ENCODE results near the gene KAT14. TPM values are rescaled to one million over a fixed set of nuclear protein-coding genes. Genes with fewer than 3 reads are reported as not detected.
"Not testable (repeated sequence)": the region's sequence is repeated elsewhere in the genome, so short reads cannot be mapped to it uniquely, and the experiment has no call there.

Gene KAT14
- total and polyA plus RNA-seq, 5 experiments from 2014 or later: 20.3 to 28.1 (median 24.7) TPM

DNA sequence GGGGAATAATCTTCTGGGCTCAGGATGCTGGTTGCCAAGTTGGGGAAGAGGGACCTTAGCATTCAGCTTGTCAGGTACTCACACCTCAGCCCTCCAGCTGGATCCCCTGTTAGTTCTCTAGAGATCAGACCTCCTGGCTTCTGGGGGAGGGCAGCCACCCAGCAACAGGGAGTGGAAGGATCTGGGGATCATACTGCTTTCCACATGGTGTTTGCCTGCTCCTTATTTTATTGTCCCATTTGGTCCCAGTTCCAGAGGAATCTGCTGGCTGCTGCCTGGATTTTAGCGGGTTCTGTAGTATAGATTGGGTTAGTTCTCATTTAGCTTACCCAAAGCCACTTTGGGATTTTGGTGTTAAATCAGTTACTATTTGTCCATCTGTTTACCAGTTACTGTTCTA lies 29.3 kb downstream of the KAT14 start:
- no peak for DNase-seq
- H3K9me3 Mint-ChIP-seq: no peaks in the 10 kb centered on the region
- peaks cover 16 to 88% (median 58%) of the 10 kb centered on the region in 3 donors for H3K36me3 Mint-ChIP-seq
- POLR2A ChIA-PET: no interaction called here
- H3K27me3 Mint-ChIP-seq: no peaks in the 10 kb centered on the region
- peaks cover 39 to 72% (median 59%) of the 10 kb centered on the region in 4 donors for H3K4me1 Mint-ChIP-seq
- H3K27ac Mint-ChIP-seq: peak overlapping the region in 5 of 10 donors; percentile 23 to 79 (median 61)
- H3K4me3 Mint-ChIP-seq: peak overlapping the region in 6 of 10 donors; percentile 17 to 60 (median 39)
- ATAC-seq: no peak

DNA sequence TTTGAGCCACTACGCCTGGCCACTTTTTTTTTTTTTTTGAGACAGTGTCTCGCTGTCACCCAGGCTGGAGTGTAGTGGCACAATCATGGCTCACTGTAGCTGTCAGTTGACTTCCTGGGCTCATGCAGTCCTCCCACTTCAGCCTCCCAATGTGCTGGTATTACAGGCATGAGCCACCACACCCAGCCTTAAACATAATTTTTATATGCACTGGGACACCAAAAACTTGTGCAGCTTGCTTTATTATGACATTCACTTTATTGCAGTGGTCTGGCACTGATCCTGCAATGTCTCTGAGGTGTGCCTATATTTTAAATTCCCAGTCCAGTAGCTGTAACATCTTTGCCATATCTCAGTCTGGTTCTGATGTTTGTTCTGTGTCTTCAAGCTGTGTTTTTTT lies 34.7 kb downstream of the KAT14 start:
- Mint-ChIP-seq H3K4me1 (peaks cover 26 to 57% (median 43%) of the 10 kb centered on the region in 4 donors), H3K9me3 (no peaks in the 10 kb centered on the region), H3K27me3 (no peaks in the 10 kb centered on the region), H3K27ac (peak overlapping the region in 3 of 10 donors; percentile 10 to 77 (median 18)), H3K4me3 (no peak overlapping the region), H3K36me3 (peaks cover 13 to 94% (median 65%) of the 10 kb centered on the region in 3 donors)
- ATAC-seq (no peak), DNase-seq (no peak)
- POLR2A ChIA-PET: no interaction called here

DNA sequence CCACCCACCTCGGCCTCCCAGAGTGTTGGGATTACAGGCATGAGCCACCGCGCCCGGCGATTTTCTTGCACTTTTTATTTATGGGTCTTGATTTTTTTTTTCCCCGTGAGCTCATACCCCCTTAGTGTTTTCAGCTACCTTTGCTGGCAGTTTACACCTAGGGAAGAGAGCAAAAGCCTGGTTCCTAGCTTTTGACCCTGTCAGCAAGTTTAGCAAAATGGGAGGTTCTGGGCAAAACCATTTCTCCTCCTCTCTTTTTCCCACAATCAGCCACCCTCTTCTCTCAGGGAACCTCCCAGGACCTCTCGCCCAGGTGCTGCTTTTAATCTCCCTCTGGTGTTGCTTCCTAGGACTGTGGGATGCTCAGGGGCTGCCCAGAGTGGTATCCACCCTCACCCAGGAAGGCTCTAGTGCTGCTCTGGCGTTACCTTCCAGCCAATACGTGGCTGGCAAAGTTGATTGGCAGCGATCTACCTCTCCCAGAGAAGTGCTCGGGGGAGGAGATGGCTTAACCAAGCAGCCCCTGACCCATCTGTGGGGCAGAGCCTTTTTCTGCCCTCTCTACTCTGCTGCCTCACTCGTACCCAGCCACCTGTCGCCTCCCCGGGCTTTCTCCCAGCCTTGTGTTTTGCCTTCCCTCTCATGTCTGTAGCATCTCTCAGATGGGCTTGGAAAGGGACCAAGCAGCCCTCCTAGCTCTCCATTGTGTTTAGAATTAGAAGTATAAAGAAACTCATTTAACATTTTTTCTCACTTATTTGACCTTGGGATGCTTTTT lies 37.4 kb downstream of the KAT14 start:
- peaks cover 0 to 4% (median 2%) of the 10 kb centered on the region in 9 donors for H3K9me3 Mint-ChIP-seq
- H3K36me3 Mint-ChIP-seq: peaks cover 14 to 90% (median 66%) of the 10 kb centered on the region in 3 donors
- POLR2A ChIA-PET: no interaction called here
- peaks cover 12 to 42% (median 26%) of the 10 kb centered on the region in 4 donors for H3K4me1 Mint-ChIP-seq
- DNase-seq (no peak), ATAC-seq (no peak)
- H3K27me3 Mint-ChIP-seq: no peaks in the 10 kb centered on the region
- peak overlapping the region in 1 of 10 donors; percentile 2 for H3K4me3 Mint-ChIP-seq
- H3K27ac Mint-ChIP-seq: peak overlapping the region in 4 of 10 donors; percentile 24 to 81 (median 63)

DNA sequence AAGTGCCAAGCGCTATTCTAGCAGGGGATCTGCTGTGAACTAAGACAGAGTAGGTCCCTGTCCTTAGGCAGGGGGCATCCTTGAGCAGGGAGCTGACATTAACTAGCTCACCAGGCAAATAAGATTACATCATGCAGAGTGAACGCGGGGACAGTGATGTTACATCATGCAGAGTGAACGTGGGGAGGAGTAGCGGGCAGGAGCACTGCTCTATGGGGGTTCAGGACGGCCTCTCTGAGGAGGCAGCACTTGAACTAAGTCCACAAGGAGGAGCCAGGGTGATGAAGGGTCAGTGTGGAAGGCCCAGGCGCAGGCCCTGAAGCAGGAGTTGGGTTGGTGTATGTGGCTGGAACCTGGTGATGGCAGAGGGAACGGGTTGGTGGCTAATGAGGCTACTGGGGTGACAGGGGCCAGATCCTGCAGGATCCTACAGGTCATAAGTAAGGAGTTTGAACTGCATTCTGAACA lies 38.7 kb downstream of the KAT14 start:
- peaks cover 0 to 9% (median 6%) of the 10 kb centered on the region in 9 donors for H3K9me3 Mint-ChIP-seq
- no peaks in the 10 kb centered on the region for H3K27me3 Mint-ChIP-seq
- POLR2A ChIA-PET: interaction anchor here (0.6 kb wide), 1 partner anchor 10 kb away, joined by 3 read pairs; no protein-coding TSS in a partner anchor
- H3K36me3 Mint-ChIP-seq: peaks cover 11 to 86% (median 61%) of the 10 kb centered on the region in 3 donors
- DNase-seq (no peak), ATAC-seq (no peak)
- no peak overlapping the region for H3K4me3 Mint-ChIP-seq
- peak overlapping the region in 3 of 10 donors; percentile 2 to 62 (median 16) for H3K27ac Mint-ChIP-seq
- H3K4me1 Mint-ChIP-seq: peaks cover 12 to 36% (median 21%) of the 10 kb centered on the region in 4 donors

DNA sequence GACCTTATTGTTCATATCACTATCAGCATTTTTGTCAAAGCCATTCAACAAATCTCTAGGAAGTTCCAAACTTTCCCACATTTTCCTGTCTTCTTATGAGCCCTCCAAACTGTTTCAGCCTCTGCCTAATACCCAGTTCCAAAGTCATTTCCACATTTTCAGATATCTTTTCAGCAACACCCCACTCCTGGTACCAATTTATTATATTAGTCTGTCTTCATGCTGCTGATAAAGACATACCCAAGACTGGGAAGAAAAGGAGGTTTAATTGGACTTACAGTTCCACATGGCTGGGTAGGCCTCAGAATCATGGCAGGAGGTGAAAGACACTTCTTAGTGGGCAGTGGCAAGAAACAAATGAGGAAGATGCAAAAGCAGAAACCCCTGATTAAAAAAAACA lies 42.7 kb downstream of the KAT14 start:
- peak overlapping the region in 1 of 10 donors; percentile 7 for H3K27ac Mint-ChIP-seq
- H3K4me3 Mint-ChIP-seq, H3K27me3 Mint-ChIP-seq, POLR2A ChIA-PET, H3K9me3 Mint-ChIP-seq, ATAC-seq, DNase-seq: not testable (repeated sequence)
- peaks cover 15 to 87% (median 62%) of the 10 kb centered on the region in 3 donors for H3K36me3 Mint-ChIP-seq
- H3K4me1 Mint-ChIP-seq: peaks cover 0 to 13% (median 8%) of the 10 kb centered on the region in 4 donors

DNA sequence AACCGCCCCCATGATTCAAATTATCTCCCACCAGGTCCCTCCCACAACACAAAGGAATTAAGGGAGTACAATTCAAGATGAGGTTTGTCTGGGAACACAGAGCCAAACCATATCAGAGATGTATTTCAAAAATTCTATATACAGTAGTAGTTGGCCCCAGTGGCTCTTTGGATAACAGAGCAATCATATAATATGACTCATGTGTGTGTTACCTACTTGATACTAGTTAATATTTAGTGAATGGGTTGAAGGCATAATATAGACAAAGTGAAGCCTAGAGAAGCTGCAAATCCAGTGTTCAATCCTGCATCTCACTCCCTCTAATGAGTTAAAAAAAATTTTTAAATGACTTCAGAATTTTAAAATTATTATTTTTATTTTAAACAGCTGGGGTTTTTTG lies 43.2 kb downstream of the KAT14 start:
- Mint-ChIP-seq H3K36me3 (peaks cover 15 to 87% (median 59%) of the 10 kb centered on the region in 3 donors), H3K27me3 (no peaks in the 10 kb centered on the region), H3K27ac (peak overlapping the region in 1 of 10 donors; percentile 7), H3K4me1 (peaks cover 0 to 9% (median 8%) of the 10 kb centered on the region in 4 donors), H3K9me3 (peaks cover 0 to 9% (median 6%) of the 10 kb centered on the region in 9 donors), H3K4me3 (no peak overlapping the region)
- no peak for ATAC-seq
- POLR2A ChIA-PET: no interaction called here
- DNase-seq: no peak

DNA sequence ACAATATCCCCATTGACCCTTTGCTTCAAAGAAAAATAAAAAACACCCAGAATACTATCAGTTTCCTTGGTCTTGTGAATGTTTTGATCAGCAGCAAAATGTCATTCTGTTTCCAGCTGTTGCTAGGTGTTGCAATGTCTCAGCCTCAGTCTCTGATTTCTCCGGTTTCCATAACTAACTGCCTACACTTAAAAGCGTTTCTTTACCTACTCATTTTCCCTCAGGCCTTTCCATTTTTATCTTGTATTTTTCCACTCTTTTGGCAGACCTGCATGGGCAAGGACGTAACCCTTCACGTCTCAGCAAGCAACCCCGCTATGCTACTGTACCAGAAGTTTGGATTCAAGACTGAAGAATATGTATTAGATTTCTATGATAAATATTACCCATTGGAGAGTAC lies 49.4 kb downstream of the KAT14 start:
- peaks cover 0 to 7% (median 2%) of the 10 kb centered on the region in 4 donors for H3K4me1 Mint-ChIP-seq
- POLR2A ChIA-PET: no interaction called here
- peaks cover 4 to 79% (median 22%) of the 10 kb centered on the region in 3 donors for H3K36me3 Mint-ChIP-seq

DNA sequence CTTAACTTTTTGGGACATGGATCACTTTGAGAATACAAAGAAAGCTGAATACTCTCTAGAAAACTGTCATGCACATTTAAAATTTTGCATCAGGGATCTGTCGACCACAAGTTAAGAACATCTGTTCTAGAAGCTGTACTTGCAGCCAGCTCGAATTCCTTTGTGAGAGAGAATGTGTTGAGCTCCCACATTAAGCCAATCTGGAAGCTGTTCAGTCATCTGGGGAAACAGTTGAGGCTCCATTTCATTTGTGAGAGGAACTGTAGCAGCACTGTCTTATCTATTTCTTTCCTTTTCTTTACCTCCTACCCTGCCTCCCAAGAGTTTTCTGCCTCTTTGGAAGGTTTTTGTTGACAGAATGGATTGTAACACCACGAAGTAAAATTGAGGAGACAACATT lies 50.8 kb downstream of the KAT14 start:
- peaks cover 0 to 7% (median under 1%) of the 10 kb centered on the region in 4 donors for H3K4me1 Mint-ChIP-seq
- POLR2A ChIA-PET: no interaction called here
- no peak overlapping the region for H3K4me3 Mint-ChIP-seq
- no peak for ATAC-seq
- no peaks in the 10 kb centered on the region for H3K9me3 Mint-ChIP-seq
- peak overlapping the region in 3 of 10 donors; percentile 4 to 75 (median 23) for H3K27ac Mint-ChIP-seq
- DNase-seq: no peak
- H3K27me3 Mint-ChIP-seq: no peaks in the 10 kb centered on the region
- peaks cover 4 to 66% (median 14%) of the 10 kb centered on the region in 3 donors for H3K36me3 Mint-ChIP-seq

More for the DNA sequence above, 49.4 kb downstream of the KAT14 start:
- no peak overlapping the region for H3K4me3 Mint-ChIP-seq
- no peaks in the 10 kb centered on the region for H3K27me3 Mint-ChIP-seq
- DNase-seq (no peak), ATAC-seq (no peak)
- H3K9me3 Mint-ChIP-seq: no peaks in the 10 kb centered on the region
- H3K27ac Mint-ChIP-seq: peak overlapping the region in 2 of 10 donors; percentile 2 to 15

DNA sequence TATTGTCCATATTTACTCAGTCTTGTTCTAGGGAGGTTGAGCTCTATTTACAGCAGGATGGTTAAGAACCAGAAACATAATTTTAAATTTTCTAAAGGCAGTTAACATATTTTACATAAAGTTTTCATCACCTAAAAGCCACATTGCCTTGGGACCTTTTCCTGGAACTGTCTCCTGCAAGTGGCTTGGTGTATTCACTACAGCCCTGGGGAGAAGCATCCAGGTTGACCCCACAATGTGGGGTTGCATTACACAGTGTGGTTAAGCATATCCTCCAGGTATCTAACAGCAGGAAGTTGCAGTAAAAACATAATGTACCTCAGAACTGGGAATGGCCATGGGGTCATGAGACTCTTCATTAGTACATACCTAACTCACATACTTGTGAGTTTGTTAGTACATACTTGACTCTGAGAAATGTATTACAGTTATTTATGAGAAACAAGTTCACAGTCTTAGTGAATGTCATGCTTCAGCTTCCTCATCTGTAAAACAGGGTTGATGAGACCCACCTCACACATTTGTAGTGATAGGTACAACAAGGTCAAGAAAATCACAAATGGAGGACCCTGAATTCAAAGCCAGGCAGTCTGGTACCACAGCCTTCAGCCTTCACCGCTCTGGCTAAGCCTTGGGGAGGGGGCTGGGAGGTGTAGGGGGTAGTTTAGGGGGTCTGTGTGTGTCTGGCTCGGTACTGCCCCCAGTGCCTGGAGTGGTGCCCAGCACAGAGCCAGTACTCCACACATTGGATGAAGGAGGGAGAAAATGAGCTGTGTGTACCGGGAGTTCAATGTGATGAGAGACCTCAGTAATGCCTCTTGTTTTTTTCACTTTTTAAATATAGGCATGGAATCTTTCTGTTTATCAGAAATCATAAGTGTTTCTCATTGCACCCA lies 52.9 kb downstream of the KAT14 start:
- DNase-seq (no peak), ATAC-seq (no peak)
- Mint-ChIP-seq H3K27ac (peak overlapping the region in 5 of 10 donors; percentile 15 to 87 (median 33)), H3K27me3 (no peaks in the 10 kb centered on the region), H3K4me1 (peaks cover 0 to 7% (median under 1%) of the 10 kb centered on the region in 4 donors), H3K36me3 (peaks cover 0 to 46% (median 6%) of the 10 kb centered on the region in 3 donors), H3K4me3 (no peak overlapping the region), H3K9me3 (no peaks in the 10 kb centered on the region)
- POLR2A ChIA-PET: no interaction called here

DNA sequence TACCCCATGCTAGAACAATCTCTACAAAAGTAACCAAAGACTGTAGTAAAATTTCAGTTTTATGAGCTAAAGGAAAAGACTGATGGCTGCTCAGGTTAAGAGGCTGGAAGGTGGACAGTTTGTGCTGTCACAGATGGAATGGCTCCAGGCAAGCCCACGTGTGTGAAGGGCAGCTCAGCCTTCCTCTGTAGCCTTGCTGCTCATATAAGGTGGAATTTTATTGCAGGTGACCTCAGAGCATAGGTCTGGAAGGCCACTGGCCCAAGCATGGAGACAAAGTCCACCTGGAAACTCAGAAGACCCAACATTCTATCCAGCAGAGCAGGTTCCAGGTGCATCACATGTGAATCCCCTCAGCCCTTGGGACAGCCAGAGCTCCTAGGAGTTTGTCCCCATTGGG lies 53.6 kb downstream of the KAT14 start:
- Mint-ChIP-seq H3K27ac (peak overlapping the region in 3 of 10 donors; percentile 13 to 60 (median 43)), H3K27me3 (no peaks in the 10 kb centered on the region), H3K4me1 (peaks cover 0 to 7% (median under 1%) of the 10 kb centered on the region in 4 donors), H3K4me3 (no peak overlapping the region), H3K36me3 (peaks cover 0 to 39% (median 5%) of the 10 kb centered on the region in 3 donors), H3K9me3 (no peaks in the 10 kb centered on the region)
- DNase-seq (no peak), ATAC-seq (no peak)
- POLR2A ChIA-PET: no interaction called here

DNA sequence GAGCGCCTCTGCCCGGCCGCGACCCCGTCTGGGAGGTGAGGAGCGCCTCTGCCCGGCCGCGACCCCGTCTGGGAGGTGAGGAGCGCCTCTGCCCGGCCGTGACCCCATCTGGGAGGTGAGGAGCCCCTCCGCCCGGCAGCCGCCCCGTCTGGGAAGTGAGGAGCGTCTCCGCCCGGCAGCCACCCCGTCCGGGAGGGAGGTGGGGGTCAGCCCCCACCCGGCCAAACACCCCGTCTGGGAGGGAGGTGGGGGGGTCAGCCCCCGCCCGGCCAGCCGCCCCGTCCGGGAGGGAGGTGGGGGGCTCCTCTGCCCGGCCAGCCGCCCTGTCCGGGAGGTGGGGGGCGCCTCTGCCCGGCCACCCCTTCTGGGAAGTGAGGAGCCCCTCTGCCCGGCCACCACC lies 56.8 kb downstream of the KAT14 start:
- H3K27me3 Mint-ChIP-seq, POLR2A ChIA-PET, H3K9me3 Mint-ChIP-seq, H3K4me3 Mint-ChIP-seq, ATAC-seq, H3K4me1 Mint-ChIP-seq, DNase-seq, H3K36me3 Mint-ChIP-seq, H3K27ac Mint-ChIP-seq: not testable (repeated sequence)

DNA sequence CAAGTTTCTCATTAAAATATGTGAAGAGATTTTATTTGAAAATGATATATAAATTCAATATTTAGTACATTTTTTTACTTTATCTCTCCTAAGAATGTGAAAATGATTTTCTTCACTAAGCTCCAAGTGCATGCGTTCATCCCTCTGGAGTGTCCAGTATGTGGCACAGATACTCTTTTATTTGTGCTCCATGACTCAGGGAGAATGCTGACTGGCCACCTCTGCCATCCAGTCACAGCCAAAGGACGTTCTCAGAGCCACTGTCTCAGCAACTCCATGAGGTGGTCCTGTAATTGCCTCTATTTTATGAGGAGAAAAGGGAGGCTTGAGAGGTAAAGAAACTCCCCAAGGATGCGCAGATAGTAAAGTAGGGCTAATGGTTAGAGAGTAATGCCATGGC lies 58.3 kb downstream of the KAT14 start:
- no peaks in the 10 kb centered on the region for H3K27me3 Mint-ChIP-seq
- no peak overlapping the region for H3K4me3 Mint-ChIP-seq
- no peak overlapping the region for H3K27ac Mint-ChIP-seq
- no peaks in the 10 kb centered on the region for H3K4me1 Mint-ChIP-seq
- no peak for DNase-seq
- ATAC-seq: no peak
- H3K36me3 Mint-ChIP-seq: no peaks in the 10 kb centered on the region
- peaks cover 0 to 1% (median 0%) of the 10 kb centered on the region in 9 donors for H3K9me3 Mint-ChIP-seq
- POLR2A ChIA-PET: no interaction called here
